GM12891 (cell line): ENCODE results near the gene ANO5.

Experiments used
- DNase-seq: peaks from one replicate; pipeline ENCODE4 v3.0.0; 2011; ENCODE audit warnings: low spot score; ENCODE audit not compliant: insufficient read length
- FAIRE-seq: peaks from 2 replicates; lab custom pipeline; 2011; peaks lifted over from hg19 to GRCh38; lab: Jason Lieb, UNC
- PAX5 ChIP-seq: IDR thresholded peaks from 2 replicates; pipeline ENCODE4 v1.6.1; 2011; ENCODE audit warnings: low read length, moderate library complexity, mild to moderate bottlenecking; ENCODE audit not compliant: insufficient read depth, severe bottlenecking
- POLR2A ChIP-seq: IDR thresholded peaks from 2 replicates; pipeline ENCODE4 v1.6.1; 2011; ENCODE audit warnings: low read depth, low read length, control low read depth
- POLR2AphosphoS5 ChIP-seq: IDR thresholded peaks from 2 replicates; pipeline ENCODE4 v1.6.1; 2011; ENCODE audit warnings: low read depth, low read length, control low read depth
- POU2F2 ChIP-seq: IDR thresholded peaks from 2 replicates; pipeline ENCODE4 v1.6.1; 2011; ENCODE audit warnings: low read depth, mild to moderate bottlenecking, control low read depth, low read length, moderate library complexity
- SPI1 ChIP-seq: IDR thresholded peaks from 2 replicates; pipeline ENCODE4 v1.6.1; 2011; ENCODE audit warnings: low read depth, low read length, control low read depth
- TAF1 ChIP-seq: IDR thresholded peaks from 2 replicates; pipeline ENCODE4 v1.6.1; 2011; ENCODE audit warnings: low read depth, low read length, control low read depth

The ANO5 gene

DNA sequence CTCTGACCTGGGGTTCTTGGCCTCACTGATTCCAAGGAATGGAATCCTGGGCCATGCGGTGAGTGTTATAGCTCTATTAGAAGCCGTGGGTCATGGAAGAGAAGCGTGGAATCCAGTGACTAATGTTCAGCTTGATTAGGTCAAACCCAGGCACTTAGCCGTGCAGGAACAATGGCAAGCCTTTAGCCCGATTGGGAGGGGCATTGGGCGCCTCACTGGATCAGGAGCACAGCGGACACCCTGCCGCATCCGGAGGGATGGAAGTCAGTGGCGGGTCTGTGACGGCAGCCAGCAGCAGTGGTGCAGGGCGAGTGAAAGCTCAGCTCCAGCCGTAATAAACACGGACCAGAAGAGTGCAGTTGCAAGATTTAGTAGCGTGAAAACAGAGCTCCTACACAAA lies 124.8 kb downstream of the ANO5 start:
- FAIRE-seq (no peak), DNase-seq (no peak)
- no peak for TF ChIP-seq TAF1
- no peak for TF ChIP-seq SPI1
- TF ChIP-seq POU2F2 = no peak
- no peak for TF ChIP-seq POLR2AphosphoS5
- TF ChIP-seq POLR2A = no peak

- DNase-seq (no peak), FAIRE-seq (no peak)
- TF ChIP-seq PAX5 (no peak), TAF1 (no peak), POLR2A (no peak), POU2F2 (no peak), SPI1 (no peak), POLR2AphosphoS5 (no peak)
Observed at GRCh38 chr11:22331771-22332170, 138.9 kb downstream of the ANO5 start.
